HFFc6 (cell line): ENCODE results near the gene SDC3. TPM values are rescaled to one million over a fixed set of nuclear protein-coding genes. Genes with fewer than 3 reads are reported as not detected.

Experiments
- DNase-seq: peaks from one replicate; pipeline ENCODE4 v3.0.0-alpha.2; 2018
- H3K27ac Mint-ChIP-seq: 2 replicates; pipeline ENCODE4 v1.8.0; 2020; ENCODE audit warnings: mild to moderate bottlenecking, mixed read lengths
- H3K27me3 Mint-ChIP-seq: 2 replicates; pipeline ENCODE4 v1.8.0; 2021; ENCODE audit warnings: mild to moderate bottlenecking, moderate library complexity, mixed read lengths; ENCODE audit not compliant: insufficient read depth
- H3K36me3 Mint-ChIP-seq: 2 replicates; pipeline ENCODE4 v1.8.0; 2021; ENCODE audit warnings: low read depth, mixed read lengths
- H3K4me1 Mint-ChIP-seq: 2 replicates; pipeline ENCODE4 v1.8.0; 2020; ENCODE audit warnings: low read depth, mixed read lengths
- H3K4me3 Mint-ChIP-seq: 2 replicates; pipeline ENCODE4 v1.8.0; 2020; ENCODE audit warnings: mild to moderate bottlenecking, moderate library complexity, mixed read lengths
- H3K9me3 Mint-ChIP-seq: 2 replicates; pipeline ENCODE4 v1.8.0; 2020; ENCODE audit warnings: mild to moderate bottlenecking, mixed read lengths
- CTCF ChIP-seq: fragments of 200-600 bp; sonication (generic); IDR thresholded peaks from 2 replicates; pipeline ENCODE4 v1.5.0; 2021; ENCODE audit warnings: antibody characterized with exemption, mild to moderate bottlenecking
- total RNA-seq, 6 experiments: library from RNA; stranded (reverse); fragmentation: NEBNext Ultra II Directional; extraction: Animal tissue kit (Norgen Biotek cat#: 25700); gene quantifications; 2 replicates in 1 of 6; 3 replicates in 5 of 6; pipeline ENCODE4 v1.2.3, GENCODE V29; 2021

SDC3 gene
- total RNA-seq, 6 experiments from 2014 or later = 50.9 to 60.5 (median 56.7) TPM

- no peak for DNase-seq
- H3K4me1 Mint-ChIP-seq = peaks cover 35% of the 10 kb centered on the region
- no peak overlapping the region for H3K27ac Mint-ChIP-seq
- H3K27me3 Mint-ChIP-seq = no peaks in the 10 kb centered on the region; the same call in 1 of the 2 replicates
- no peak for TF ChIP-seq CTCF
- no peak overlapping the region for H3K4me3 Mint-ChIP-seq
- H3K9me3 Mint-ChIP-seq = no peaks in the 10 kb centered on the region
- no peaks in the 10 kb centered on the region for H3K36me3 Mint-ChIP-seq
Observed at GRCh38 chr1:30855686-30856259, 52.8 kb downstream of the SDC3 start.

- no peak for DNase-seq
- Mint-ChIP-seq H3K9me3 (no peaks in the 10 kb centered on the region), H3K4me1 (peaks cover 17% of the 10 kb centered on the region), H3K4me3 (no peak overlapping the region), H3K27ac (no peak overlapping the region), H3K36me3 (no peaks in the 10 kb centered on the region), H3K27me3 (peaks cover 17% of the 10 kb centered on the region)
- no peak for TF ChIP-seq CTCF
Observed at GRCh38 chr1:30853350-30853749, 55.2 kb downstream of the SDC3 start.

- Mint-ChIP-seq H3K36me3 (no peaks in the 10 kb centered on the region), H3K4me1 (peaks cover 8% of the 10 kb centered on the region), H3K4me3 (no peak overlapping the region), H3K27ac (no peak overlapping the region), H3K9me3 (no peaks in the 10 kb centered on the region), H3K27me3 (peaks cover 18% of the 10 kb centered on the region)
- no peak for TF ChIP-seq CTCF
- DNase-seq = no peak
Observed at GRCh38 chr1:30852026-30852425, 56.5 kb downstream of the SDC3 start.

- Mint-ChIP-seq H3K36me3 (no peaks in the 10 kb centered on the region), H3K4me1 (peaks cover 2% of the 10 kb centered on the region), H3K9me3 (no peaks in the 10 kb centered on the region), H3K27ac (no peak overlapping the region), H3K4me3 (no peak overlapping the region), H3K27me3 (peaks cover 21% of the 10 kb centered on the region)
- no peak for TF ChIP-seq CTCF
- no peak for DNase-seq
Observed at GRCh38 chr1:30851286-30851685, 57.3 kb downstream of the SDC3 start.

- Mint-ChIP-seq H3K36me3 (no peaks in the 10 kb centered on the region), H3K27me3 (peaks cover 27% of the 10 kb centered on the region), H3K9me3 (no peaks in the 10 kb centered on the region), H3K27ac (no peak overlapping the region), H3K4me3 (no peak overlapping the region), H3K4me1 (peaks cover 5% of the 10 kb centered on the region)
- no peak for TF ChIP-seq CTCF
- DNase-seq = no peak
Observed at GRCh38 chr1:30850607-30851006, 58.0 kb downstream of the SDC3 start.

- no peak for TF ChIP-seq CTCF
- H3K27ac Mint-ChIP-seq = no peak overlapping the region
- H3K4me3 Mint-ChIP-seq = no peak overlapping the region
Observed at GRCh38 chr1:30848130-30848529, 60.4 kb downstream of the SDC3 start.

More at GRCh38 chr1:30848130-30848529, 60.4 kb downstream of the SDC3 start:
- H3K27me3 Mint-ChIP-seq = peaks cover 31% of the 10 kb centered on the region
- no peaks in the 10 kb centered on the region for H3K36me3 Mint-ChIP-seq
- no peak for DNase-seq
- peaks cover 11% of the 10 kb centered on the region for H3K4me1 Mint-ChIP-seq
- no peaks in the 10 kb centered on the region for H3K9me3 Mint-ChIP-seq
